Measurements from ENCODE around the gene NEXN.

DNA sequence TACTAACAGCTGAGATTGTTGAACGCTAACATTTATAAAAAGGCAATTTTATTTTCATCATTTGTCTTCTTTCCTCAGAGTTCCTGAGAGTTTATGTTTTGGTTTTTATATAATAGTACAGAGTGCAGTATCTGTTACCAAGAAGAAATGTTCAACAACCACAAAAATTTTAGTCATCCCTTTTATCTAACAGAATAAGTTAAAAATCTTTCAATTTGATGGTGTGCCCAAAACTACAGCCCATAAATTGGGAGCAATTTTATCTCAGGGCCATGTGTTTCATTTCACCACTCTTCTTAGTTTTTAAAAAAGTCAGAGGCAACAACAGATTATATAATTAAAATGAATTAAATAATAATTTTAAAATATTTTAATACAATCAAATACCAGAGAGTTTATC lies 37.1 kb downstream of the NEXN start:
- TF ChIP-seq POLR2A (IDR thresholded peaks at IDR 0.05) (no peak), POLR2AphosphoS5 (IDR thresholded peaks at IDR 0.05) (no peak)

Data from prostate gland (tissue), 1 donor.